GM19351 (cell line): ENCODE measurements around the gene PTGDR2.

Experiments used
- ATAC-seq: cut with Tn5 transposase; IDR thresholded peaks from one replicate; pipeline ENCODE4 v1.9.1; 2021; ENCODE audit warnings: mild to moderate bottlenecking, moderate library complexity; ENCODE audit not compliant: unreplicated experiment

PTGDR2 gene

DNA sequence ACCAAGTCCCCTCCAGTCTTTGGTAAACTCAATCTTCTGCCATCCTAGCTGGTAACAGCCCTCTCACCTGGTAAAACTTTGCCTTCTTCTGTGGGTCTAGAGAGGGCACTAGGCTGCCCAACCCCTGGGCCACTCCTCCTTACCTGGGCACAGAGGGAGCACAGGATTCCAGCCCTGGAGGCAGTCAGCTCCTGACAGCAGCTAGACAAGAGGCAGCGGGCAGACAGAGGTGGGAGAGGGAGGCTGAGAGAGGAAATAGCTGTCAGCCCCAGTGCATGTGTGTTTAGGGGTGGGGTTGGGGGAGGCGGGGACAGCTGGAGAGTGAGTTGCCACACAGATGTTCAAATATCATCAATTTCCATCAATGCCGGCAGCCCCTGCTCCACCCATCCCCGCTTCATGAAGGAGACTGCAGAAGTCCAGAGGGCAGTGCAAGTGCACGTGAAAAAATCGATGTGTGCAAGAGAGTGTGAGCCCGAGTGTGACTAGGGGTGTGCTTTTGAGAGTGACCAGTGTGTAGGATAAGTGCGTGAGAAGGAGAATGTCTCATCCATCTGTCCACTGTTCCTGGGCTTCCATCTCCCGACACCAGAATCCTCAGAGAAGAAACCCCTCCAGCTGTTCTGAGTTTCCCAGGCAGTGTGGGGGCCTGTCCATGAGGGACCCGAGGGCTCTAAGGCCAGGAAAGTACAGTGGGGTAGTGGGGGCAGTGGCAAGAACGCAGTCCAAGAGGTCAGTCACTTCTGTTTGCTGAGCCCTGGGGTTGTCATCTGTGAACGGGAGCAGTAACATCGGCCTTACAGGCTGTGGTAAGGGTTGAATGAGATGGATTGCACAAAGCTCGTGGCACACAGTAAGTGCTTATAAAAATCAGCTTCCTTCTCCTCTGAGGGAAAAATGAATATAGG lies at the start of gene PTGDR2:
PTGDR2 (minus strand) TSS at position 225 of the 908 bp plus-strand sequence. CDS start 2,228 bp downstream, outside the sequence.
- ATAC-seq, result no peak

DNA sequence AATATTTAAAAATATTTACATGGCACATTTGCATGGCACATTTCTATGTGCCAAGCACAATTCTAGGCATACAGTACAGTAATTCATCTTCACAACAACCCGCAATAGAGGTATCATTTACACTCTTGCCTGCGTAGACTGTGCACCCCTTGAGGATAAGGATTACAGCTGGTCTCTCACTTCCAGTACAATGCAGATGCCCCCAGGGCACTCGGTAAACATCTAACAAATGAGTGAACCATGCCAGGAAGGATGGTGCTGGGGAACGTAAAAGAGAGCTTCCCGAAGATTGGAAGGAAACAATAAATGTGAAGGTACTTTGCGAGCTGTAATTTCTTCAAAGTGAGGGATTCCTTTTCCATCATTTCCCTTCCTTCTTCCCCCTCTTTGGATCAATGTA lies 49.3 kb upstream of the PTGDR2 start:
- no peak for ATAC-seq

DNA sequence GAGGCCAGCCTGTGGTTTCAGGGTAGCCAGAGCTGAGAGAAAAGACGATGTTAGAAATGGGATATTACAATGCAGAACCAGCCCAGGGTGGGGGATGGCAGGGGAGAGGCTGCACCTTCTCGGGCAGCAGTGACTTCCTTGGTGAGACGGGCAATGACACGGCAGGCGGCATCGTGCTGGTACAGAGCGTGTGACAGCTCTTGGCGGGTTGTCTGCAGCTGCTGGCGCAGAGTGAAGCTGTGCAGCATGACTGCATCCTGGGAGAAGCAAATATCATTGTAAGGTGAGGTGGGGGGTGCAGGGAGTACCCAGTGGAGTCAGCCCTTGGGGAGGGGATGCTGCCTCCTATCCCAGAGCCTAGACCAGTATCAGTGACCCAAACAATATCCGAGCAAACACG lies 46.9 kb upstream of the PTGDR2 start:
- no peak for ATAC-seq

DNA sequence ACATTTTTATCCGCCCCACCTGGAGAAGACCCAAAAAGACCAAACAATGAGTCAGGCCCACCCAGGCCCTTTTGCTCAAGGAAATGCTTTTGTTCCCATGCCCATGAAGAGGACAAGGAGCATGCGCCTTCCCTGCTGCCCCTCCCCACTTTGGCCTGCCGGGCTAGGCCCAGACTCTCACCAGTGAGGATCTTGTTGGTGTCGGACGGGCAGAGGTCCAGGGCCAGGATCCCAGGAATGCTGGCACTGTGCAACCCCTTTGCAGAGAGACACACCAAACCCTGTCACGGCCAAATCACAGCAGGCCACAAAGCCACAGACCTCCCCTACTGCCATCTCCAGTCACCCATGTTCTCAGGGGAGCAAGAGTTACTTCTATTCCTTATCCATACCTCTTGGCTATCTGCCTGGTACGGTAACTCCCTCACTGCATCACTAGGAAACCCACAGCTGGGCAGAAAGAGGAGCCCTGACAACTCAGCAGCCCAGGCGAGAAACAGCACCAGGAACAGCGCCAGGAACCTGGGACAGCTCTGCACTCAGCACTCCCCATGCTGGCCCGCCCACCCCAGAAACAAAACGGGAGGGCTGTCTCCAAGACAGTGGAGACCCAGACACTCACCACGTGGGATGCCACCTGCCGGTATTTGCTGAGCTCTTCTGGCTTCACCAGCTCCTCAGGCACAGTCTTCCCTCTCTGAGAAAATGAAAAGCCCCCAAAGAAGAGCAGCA lies 45.1 kb upstream of the PTGDR2 start:
- ATAC-seq, result no peak

DNA sequence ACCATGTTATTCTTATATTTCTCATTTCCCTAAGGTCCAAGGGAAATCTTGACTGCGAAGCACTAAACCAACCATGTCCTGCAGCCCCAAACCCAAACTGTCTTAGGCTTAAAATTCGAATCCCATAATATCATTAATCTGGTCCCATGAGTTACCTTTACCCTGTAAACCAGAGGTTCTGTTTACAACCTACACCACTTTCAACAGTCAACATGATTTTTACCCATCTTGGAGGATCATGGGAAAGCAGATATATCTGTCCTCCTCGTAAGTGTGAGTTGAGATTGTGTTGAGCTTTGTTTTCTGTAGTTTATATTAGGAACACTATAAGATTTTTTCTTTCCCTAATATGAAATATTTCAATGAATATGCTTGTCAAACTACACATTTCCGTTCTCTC lies 44.2 kb upstream of the PTGDR2 start:
- no peak for ATAC-seq

DNA sequence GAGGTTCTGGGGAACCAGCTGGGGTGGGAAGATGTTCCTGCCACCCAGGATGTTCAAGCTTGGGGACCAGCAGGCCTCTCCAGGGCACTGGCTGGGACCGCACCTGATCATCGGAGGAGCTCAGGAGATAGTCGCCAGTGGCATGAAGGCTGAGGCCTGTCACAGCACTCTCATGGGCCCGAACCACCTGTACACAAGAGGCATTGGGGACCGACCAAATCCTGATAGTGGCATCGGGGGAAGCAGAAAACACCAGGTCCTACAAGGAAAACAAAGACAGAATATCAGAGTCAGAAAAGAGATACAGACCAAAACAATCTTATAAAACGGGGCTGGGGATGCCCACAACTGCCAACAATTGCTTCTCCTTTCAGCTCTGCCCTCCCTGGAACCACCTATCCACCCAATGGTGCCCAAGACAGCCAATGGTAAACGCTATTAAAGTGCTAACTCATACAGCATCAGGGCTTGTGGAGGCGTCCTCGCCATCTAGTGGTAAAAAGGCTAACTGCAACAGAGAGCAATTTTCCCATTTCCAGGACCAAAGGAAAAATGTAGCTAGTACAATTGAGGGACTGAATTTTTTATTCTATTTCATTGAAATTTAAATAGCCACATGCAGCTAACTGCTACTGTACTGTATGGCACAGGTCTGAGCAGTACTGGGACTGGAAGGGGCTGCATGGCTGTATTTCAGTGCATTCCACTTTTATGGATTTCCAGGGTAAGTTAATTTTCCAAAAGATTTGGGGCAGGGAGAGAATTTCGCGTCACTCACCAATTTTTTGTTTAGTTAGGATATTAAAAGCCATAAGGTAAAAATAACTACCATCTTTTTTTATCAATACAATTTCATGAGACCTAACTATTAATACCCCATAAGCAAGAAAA lies 43.5 kb upstream of the PTGDR2 start:
- ATAC-seq, result no peak

DNA sequence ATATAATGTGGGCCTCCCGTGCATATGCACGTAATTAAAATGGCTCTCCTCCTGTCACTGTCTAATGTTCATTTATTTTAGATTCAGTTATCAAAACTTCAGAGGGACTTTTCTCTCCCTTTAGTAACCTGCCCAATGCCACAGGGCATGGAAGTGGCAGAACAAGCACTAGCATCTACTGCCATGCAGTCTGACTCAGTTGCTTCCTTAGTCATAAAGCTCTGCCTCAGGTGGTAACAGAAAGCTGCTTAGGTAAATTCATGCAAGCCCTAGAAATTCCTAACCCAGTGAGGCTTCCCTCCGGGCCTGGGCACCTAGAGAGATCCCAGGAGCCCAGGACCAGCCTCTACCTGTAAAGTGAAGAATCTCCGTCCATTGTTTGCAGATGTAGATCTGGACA lies 41.7 kb upstream of the PTGDR2 start:
- no peak for ATAC-seq

DNA sequence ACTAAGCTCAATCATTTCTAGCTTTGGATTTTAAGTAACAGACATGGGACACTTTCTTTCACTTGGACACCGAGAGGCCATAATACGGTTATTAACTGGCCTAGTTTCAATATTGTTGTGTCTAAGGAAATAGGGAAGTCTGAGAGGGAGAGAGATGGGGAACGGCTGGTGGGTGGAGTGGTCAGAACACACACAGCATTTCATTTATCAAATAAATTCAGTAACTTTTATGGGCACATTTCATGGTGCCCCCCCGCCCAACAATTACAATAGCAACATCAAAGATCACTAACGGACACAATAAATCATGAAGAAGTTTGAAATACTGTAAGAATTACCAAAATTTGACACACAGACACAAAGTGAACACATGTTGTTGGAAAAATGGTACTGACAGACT lies 39.9 kb upstream of the PTGDR2 start:
- ATAC-seq, result no peak

DNA sequence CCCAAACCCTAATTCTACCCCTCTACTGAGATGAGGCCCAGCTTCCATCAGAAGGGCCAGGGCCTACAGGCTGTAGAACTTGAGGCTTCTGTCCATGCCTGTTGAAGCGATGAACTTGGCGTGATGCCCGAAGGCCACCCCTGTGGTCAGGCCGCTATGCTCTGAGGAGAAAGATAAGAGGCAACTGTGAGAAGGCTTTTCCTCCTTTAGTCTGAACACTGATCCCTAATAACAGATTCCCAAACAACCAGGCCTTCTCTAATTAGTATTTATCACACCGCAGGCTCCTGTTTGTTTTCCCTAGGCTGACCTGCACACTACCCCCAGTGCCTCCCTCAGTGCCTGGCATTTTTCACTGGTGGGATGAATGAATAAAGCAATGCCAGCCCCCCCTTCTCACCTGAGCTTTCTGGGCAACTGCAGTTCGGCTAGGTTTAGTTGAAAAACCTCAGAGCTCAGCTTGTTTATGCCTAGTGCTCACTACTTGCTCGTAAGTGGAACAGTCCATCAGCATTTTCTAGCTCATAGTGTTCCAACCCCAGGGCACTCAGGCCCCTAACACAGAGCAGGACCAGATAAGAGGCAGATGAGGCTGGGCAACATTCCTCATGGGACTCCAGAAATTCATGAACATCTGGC lies 35.5 kb upstream of the PTGDR2 start:
- no peak for ATAC-seq

DNA sequence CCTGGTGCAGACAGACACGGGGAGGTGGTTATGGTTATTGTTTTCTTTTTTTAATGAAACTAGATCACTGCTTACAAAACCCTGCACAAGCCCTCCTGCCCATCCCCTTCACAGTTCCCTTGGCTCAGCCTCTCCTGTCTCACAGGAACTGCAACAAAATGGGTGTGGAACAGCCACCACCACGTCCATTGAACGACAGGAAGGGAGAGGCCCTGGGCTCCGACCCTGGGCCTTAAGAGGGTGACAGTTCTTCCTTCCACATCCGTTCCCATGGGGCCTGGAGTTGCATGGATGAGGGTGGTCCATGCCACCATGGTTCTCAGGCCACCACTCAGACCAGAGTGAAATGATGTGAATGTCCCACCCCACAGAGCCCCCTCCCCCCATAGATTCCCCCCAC lies 34.9 kb upstream of the PTGDR2 start:
- ATAC-seq, result no peak

DNA sequence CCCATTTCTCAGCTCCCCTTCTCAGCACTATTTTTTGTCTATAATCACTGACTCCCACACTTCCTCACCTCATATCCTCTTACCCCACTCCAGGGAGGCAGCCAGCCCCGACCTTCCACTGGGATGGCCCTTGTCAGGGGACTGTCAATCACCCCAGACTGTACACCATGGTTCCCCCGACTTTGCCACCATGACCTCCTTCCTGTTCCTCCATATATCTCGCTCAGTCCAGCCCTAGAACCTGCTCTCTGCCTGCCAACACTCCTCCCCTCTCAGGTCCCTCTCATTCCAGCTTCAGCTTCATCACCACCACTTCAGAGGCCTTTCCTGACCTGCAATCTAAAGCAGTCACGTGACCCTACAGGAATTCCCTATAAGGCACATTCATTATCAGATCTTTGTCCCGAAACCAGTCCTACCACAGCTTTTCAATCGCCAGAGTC lies 34.1 kb upstream of the PTGDR2 start:
- no peak for ATAC-seq

DNA sequence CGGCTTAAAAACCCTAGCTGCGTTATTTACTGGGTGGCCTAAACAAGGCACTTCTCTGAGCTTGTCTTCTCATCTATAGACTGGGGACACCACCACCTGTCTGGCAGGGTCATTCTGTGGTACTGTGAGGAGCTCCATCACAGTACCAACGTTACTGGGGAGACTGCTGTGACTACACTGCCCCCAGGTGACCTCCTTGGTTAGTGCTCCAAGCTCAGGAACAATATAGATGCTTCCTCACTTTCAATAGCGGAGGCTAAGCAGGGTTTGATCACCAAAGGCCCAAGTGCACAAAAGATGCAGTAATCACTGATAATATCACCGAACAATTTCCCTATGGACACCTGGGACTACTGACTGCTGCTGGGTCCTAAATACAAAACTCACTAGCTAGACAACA lies 31.8 kb upstream of the PTGDR2 start:
- ATAC-seq, result no peak

DNA sequence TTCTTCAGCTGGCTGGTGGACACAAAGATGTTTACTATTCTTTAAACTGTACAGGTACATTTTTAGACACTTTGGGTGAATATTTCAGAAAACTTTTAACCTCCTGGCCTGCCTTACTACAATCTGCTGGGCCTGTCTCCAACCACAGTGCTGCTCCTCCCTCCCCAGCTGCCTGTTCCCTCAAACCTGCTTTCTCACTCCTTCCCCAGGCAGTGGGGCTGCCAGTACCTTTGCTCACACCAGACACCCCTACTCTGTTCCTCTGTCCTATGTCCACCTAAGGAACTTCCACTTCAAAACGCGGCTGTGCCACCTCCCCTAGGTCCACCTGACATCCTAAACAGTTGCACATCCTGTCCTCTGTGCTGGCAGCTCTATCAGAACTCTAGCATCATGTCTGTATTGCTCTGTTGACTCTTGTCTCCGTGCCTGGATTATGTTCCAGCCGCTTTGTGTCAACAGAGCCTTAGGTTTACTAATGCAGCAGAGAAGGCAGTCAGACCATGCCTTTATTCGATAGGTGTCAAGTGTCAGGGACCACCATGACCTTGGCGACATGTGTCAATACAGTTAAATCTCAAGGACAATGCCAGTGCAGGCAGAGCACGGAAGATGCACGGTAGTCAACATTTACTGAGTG lies 25.0 kb upstream of the PTGDR2 start:
- ATAC-seq, result no peak

DNA sequence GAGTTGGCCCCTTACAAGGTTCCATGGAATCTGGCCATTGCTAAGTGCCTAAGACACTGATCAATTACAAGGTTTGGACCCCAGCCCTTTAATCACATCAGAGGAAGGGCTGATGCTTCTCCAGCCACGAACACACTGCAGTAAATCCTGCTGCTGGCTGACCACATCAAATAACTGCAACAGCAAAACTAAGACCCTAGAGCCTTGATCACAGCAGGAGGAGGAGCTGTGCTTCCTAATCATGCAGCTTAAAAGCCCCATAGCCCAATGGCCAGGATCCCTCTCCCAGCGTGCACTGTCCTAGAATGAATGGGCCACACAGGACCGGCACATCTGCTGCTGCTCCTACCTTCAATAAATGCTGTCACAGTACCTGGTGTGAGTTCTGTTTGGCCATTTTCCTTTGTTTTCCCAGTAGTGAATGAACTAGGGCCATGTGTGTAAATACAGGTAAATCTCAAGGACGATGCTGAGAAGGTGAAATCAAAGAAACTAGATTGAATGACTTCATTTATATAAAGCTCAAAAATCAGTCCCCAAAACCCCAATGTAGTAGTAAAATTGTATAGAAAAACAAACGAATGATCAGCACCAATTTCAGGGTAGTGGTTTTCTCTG lies 24.3 kb upstream of the PTGDR2 start:
- no peak for ATAC-seq

DNA sequence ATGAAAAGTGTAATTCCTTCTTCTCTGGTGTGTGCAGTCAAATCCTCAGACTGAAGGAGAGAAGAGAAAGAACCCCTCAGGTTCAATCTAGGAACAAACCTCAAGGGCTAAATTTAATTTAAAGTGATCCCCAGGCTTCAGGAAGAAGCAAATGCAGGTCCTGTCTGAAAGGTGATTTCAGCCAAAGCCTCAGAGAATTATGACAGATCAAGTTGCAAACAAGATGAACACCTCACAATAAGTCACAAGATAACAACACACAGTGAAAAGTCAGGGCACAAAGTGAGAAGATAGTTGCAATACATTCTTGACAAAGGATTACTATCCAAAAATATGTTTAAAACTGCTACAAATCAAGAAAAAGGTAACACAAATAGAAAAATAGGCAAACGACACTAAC lies 23.4 kb upstream of the PTGDR2 start:
- ATAC-seq, result no peak

DNA sequence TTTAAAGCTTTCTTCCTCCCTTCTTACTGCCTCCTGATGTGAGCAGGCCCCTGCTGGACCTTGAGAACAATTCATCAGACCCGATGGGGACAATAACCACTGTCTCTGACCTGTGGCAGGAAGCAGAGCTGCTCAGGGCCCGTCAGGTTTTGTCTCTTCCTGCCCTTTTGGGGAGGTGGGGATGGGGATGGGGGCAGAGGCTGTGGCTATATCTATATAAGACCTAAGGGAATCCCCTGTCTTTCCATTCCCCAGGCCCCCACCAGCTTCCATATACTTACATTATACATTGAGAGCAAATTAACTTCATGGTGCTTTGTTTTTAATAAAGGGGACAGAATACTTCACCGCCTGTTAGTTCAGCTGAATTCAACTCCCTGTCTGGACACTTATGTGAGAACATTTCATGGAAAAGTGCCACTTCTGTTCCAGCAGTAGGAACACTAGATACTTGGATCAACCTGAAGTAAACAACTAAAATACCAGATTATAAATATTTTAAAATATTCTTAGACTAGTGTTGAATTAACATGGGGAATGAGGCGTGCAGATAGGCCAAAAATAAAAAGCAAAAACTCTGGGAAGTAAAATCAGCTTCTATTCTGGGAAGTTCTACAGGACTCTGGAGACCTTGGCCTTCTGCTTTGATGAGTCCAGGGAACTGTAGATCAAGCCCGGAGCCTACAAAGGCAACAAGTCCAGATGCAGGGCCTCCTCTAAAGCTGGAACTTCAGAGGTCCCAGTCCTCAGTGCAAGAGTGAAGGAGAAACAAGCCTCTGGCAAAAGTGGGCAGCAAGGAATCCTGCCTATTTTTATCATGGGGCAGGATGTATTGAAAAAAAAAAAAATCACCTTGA lies 22.7 kb upstream of the PTGDR2 start:
- ATAC-seq, result no peak

DNA sequence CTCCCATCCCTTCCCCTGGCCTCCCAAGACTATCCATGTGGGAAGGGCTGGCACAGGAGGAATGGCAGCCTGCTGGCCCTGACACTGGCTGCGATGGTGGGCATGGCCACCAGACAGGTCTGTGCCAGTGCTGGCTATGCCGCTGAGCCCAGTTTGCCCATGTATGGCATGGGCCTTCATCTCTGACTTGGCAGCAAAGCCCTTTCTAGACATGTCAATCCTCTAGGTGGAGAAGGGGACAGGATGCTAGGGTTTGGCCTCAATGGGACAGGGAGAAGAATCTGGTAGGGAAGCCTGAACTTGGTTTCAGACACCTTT lies 20.4 kb upstream of the PTGDR2 start:
- no peak for ATAC-seq

DNA sequence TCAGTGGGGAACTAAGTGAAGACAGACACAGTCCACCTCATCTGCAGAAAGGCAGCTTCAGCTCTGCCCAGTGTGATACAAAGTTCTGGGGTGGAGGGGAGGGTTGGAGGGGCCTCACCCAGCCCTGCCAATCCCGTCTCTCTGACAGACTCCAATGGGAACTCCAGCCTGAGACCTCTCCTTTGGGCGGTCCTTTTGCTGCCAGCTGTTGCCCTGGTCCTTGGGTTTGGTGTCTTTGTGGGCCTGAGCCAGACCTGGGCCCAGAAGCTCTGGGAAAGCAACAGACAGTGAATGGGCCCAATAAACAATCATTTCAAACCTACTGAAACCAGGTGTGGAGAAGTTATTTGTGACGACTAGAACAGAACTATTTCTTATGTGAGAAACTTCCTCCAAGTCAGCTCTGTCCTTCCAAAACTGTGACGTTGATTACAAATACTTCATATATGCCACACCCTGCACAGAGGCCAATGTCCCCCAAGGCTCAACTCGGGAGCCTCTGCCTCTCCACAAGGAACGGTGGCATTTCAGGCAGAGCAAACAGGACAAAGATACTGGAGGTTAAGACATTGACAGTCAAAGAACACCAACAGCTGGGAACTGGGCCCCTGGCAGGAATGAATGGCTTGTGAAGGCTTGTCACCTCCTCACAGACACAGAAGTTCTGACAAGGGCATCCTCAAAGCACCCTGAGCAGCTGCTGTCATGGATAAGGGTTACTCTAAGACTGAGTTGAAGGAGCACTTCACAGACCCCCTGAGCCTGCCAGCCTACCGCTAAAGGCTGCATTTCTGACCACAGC lies 19.8 kb upstream of the PTGDR2 start:
- ATAC-seq, result no peak
